Measurements from ENCODE around the gene GABBR2. TPM values are rescaled to one million over a fixed set of nuclear protein-coding genes. Genes with fewer than 3 reads are reported as not detected.

GABBR2 gene
- total and polyA plus RNA-seq, 2 experiments from 2014 or later: 0.89 to 1.3 TPM

GRCh38 chr9:98607152-98607551, 101.6 kb downstream of the GABBR2 start:
- peaks cover 6% of the 10 kb centered on the region; the same call in 1 of the 2 replicates for H3K9me2 ChIP-seq (ENCODE audit: insufficient read depth)
- H3K4me2 ChIP-seq: no peak overlapping the region
- H2AFZ ChIP-seq: no peak overlapping the region
- H3K27ac ChIP-seq (ENCODE audit: low read depth): no peak overlapping the region
- H3K27me3 Mint-ChIP-seq (ENCODE audit: insufficient read depth, low read depth, poor library complexity): peaks cover 5% of the 10 kb centered on the region
- H3K79me2 ChIP-seq (replicated peaks; ENCODE audit: insufficient read depth): no peaks in the 10 kb centered on the region
- H3K36me3 ChIP-seq (ENCODE audit: insufficient read depth): no peaks in the 10 kb centered on the region
- no peaks in the 10 kb centered on the region for H3K27me3 ChIP-seq (ENCODE audit: insufficient read depth)
- peaks cover 9% of the 10 kb centered on the region; the same call in 2 of the 3 replicates for H3K4me1 Mint-ChIP-seq
- DNase-seq (ENCODE audit: low spot score): no peak
- no peaks in the 10 kb centered on the region for H3K36me3 Mint-ChIP-seq (ENCODE audit: low read depth)
- H3K4me1 ChIP-seq (ENCODE audit: insufficient read depth): no peaks in the 10 kb centered on the region
- H3F3A ChIP-seq (replicated peaks; ENCODE audit: low read depth): no peaks in the 10 kb centered on the region
- TF ChIP-seq REST (IDR thresholded peaks at IDR 0.05; ENCODE audit: unreplicated experiment) (no peak), STAT1 (IDR thresholded peaks at IDR 0.05; ENCODE audit: unreplicated experiment) (no peak), POLR2AphosphoS5 (IDR thresholded peaks at IDR 0.05; ENCODE audit: low read depth) (no peak), ZNF114 (CRISPR knock-in tag; IDR thresholded peaks at IDR 0.05) (no peak), NANOG (IDR thresholded peaks at IDR 0.05; ENCODE audit: borderline replicate concordance) (no peak), EZH2phosphoT487 (IDR thresholded peaks at IDR 0.05; ENCODE audit: unreplicated experiment) (no peak), CTCF (conservative IDR thresholded peaks at IDR 0.05; ENCODE audit: low read depth in 2 of 2) (no peak), JUNB (IDR thresholded peaks at IDR 0.05; ENCODE audit: unreplicated experiment) (no peak), CREB1 (CRISPR knock-in tag; IDR thresholded peaks at IDR 0.05; ENCODE audit: low read depth) (no peak), EZH2 (IDR thresholded peaks at IDR 0.05; ENCODE audit: low read depth, unreplicated experiment) (no peak), ZNF331 (CRISPR knock-in tag; IDR thresholded peaks at IDR 0.05; ENCODE audit: low read depth) (no peak)
- TF ChIP-seq, protein P1, sequence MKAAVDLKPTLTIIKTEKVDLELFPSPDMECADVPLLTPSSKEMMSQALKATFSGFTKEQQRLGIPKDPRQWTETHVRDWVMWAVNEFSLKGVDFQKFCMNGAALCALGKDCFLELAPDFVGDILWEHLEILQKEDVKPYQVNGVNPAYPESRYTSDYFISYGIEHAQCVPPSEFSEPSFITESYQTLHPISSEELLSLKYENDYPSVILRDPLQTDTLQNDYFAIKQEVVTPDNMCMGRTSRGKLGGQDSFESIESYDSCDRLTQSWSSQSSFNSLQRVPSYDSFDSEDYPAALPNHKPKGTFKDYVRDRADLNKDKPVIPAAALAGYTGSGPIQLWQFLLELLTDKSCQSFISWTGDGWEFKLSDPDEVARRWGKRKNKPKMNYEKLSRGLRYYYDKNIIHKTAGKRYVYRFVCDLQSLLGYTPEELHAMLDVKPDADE (IDR thresholded peaks at IDR 0.05): no peak
- TF ChIP-seq, protein P2, sequence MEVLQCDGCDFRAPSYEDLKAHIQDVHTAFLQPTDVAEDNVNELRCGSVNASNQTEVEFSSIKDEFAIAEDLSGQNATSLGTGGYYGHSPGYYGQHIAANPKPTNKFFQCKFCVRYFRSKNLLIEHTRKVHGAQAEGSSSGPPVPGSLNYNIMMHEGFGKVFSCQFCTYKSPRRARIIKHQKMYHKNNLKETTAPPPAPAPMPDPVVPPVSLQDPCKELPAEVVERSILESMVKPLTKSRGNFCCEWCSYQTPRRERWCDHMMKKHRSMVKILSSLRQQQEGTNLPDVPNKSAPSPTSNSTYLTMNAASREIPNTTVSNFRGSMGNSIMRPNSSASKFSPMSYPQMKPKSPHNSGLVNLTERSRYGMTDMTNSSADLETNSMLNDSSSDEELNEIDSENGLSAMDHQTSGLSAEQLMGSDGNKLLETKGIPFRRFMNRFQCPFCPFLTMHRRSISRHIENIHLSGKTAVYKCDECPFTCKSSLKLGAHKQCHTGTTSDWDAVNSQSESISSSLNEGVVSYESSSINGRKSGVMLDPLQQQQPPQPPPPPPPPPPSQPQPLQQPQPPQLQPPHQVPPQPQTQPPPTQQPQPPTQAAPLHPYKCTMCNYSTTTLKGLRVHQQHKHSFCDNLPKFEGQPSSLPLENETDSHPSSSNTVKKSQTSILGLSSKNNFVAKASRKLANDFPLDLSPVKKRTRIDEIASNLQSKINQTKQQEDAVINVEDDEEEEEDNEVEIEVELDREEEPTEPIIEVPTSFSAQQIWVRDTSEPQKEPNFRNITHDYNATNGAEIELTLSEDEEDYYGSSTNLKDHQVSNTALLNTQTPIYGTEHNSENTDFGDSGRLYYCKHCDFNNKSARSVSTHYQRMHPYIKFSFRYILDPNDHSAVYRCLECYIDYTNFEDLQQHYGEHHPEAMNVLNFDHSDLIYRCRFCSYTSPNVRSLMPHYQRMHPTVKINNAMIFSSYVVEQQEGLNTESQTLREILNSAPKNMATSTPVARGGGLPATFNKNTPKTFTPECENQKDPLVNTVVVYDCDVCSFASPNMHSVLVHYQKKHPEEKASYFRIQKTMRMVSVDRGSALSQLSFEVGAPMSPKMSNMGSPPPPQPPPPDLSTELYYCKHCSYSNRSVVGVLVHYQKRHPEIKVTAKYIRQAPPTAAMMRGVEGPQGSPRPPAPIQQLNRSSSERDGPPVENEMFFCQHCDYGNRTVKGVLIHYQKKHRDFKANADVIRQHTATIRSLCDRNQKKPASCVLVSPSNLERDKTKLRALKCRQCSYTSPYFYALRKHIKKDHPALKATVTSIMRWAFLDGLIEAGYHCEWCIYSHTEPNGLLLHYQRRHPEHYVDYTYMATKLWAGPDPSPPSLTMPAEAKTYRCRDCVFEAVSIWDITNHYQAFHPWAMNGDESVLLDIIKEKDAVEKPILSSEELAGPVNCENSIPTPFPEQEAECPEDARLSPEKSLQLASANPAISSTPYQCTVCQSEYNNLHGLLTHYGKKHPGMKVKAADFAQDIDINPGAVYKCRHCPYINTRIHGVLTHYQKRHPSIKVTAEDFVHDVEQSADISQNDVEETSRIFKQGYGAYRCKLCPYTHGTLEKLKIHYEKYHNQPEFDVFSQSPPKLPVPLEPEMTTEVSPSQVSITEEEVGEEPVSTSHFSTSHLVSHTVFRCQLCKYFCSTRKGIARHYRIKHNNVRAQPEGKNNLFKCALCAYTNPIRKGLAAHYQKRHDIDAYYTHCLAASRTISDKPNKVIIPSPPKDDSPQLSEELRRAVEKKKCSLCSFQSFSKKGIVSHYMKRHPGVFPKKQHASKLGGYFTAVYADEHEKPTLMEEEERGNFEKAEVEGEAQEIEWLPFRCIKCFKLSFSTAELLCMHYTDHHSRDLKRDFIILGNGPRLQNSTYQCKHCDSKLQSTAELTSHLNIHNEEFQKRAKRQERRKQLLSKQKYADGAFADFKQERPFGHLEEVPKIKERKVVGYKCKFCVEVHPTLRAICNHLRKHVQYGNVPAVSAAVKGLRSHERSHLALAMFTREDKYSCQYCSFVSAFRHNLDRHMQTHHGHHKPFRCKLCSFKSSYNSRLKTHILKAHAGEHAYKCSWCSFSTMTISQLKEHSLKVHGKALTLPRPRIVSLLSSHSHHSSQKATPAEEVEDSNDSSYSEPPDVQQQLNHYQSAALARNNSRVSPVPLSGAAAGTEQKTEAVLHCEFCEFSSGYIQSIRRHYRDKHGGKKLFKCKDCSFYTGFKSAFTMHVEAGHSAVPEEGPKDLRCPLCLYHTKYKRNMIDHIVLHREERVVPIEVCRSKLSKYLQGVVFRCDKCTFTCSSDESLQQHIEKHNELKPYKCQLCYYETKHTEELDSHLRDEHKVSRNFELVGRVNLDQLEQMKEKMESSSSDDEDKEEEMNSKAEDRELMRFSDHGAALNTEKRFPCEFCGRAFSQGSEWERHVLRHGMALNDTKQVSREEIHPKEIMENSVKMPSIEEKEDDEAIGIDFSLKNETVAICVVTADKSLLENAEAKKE (CRISPR knock-in tag; IDR thresholded peaks at IDR 0.05): no peak
- H3K9me3 Mint-ChIP-seq: no peaks in the 10 kb centered on the region
- H3K4me3 ChIP-seq: no peak overlapping the region
- H3K4me3 Mint-ChIP-seq: no peak overlapping the region
- ATAC-seq: no peak
- no peaks in the 10 kb centered on the region for H4K20me1 ChIP-seq (replicated peaks; ENCODE audit: insufficient read depth)
- H3K27ac Mint-ChIP-seq: no peak overlapping the region

All from GM23338 (cell line).